ENCODE results near the gene MAP2K5.

GRCh38 chr15:67692573-67692972 lies 150.1 kb downstream of the MAP2K5 start:
- TF ChIP-seq CTCF (IDR thresholded peaks at IDR 0.05) = no peak
- TF ChIP-seq POLR2A (IDR thresholded peaks at IDR 0.05) = no peak

Data from right lobe of liver (tissue), 4 donors.